Mucosa of rectum (tissue), 2 donors: ENCODE results near the gene TNFRSF11A.

ENCODE experiments used
- H3K27ac ChIP-seq, 2 donors: one replicate each; pipeline ENCODE4 v1.7.0; 2013; ENCODE audit warnings: inconsistent platforms in 2 of 2, low read depth in 2 of 2, low read length in 2 of 2
- H3K27me3 ChIP-seq, 2 donors: one replicate each; pipeline ENCODE4 v1.7.0; 2013; ENCODE audit warnings: low read length in 2 of 2; ENCODE audit not compliant: control insufficient read depth in 2 of 2, insufficient read depth in 2 of 2
- H3K36me3 ChIP-seq, 2 donors: one replicate each; pipeline ENCODE4 v1.7.0; 2013; ENCODE audit warnings: low read length in 2 of 2; ENCODE audit not compliant: control insufficient read depth in 2 of 2, insufficient read depth in 2 of 2
- H3K4me1 ChIP-seq, 2 donors: one replicate each; pipeline ENCODE4 v1.7.0; 2013; ENCODE audit warnings: low read length in 2 of 2, mild to moderate bottlenecking in 1 of 2; ENCODE audit not compliant: control insufficient read depth in 2 of 2, insufficient read depth in 2 of 2
- H3K4me3 ChIP-seq, 2 donors: one replicate each; pipeline ENCODE4 v1.7.0; 2013; ENCODE audit warnings: low read length in 2 of 2
- H3K9ac ChIP-seq, 2 donors: one replicate each; pipeline ENCODE4 v1.7.0; 2013; ENCODE audit warnings: low read length in 2 of 2, low read depth in 1 of 2, mild to moderate bottlenecking in 1 of 2
- H3K9me3 ChIP-seq, 2 donors: one replicate each; pipeline ENCODE4 v1.7.0; 2013; ENCODE audit warnings: low read length in 2 of 2; ENCODE audit not compliant: control insufficient read depth in 2 of 2
- donor health status: healthy.
- donor health status: Normal muscosa, but diverticular disease.

Gene TNFRSF11A

DNA sequence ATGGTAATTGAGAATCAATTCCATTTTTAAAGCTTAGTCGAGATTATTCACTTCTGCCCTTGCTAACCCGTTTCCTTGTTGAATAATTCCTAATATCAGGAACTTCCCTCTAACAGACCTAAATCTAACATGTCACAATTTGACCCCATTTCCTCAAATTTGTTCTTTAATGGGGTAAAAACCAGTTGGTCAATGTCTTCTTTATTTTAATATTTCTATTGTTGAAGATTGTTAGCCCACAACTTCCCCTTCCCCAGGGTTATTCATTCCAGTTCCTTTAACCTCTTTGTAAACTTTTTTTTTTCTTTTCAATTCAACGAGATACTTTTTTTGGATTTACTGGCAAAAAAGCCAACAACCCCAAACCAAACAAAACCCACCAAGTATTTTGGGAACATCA, 7.3 kb downstream of the TNFRSF11A start:
- peaks cover 6% of the 10 kb centered on the region in 2 donors for H3K27me3 ChIP-seq
- peaks cover 33 to 54% of the 10 kb centered on the region in 2 donors for H3K4me1 ChIP-seq
- H3K27ac ChIP-seq, result peak overlapping the region in 1 of 2 donors; percentile 2
- H3K9ac ChIP-seq, result no peak overlapping the region
- peaks cover 0 to 2% of the 10 kb centered on the region in 2 donors for H3K36me3 ChIP-seq
- no peak overlapping the region for H3K4me3 ChIP-seq
- no peaks in the 10 kb centered on the region for H3K9me3 ChIP-seq

DNA sequence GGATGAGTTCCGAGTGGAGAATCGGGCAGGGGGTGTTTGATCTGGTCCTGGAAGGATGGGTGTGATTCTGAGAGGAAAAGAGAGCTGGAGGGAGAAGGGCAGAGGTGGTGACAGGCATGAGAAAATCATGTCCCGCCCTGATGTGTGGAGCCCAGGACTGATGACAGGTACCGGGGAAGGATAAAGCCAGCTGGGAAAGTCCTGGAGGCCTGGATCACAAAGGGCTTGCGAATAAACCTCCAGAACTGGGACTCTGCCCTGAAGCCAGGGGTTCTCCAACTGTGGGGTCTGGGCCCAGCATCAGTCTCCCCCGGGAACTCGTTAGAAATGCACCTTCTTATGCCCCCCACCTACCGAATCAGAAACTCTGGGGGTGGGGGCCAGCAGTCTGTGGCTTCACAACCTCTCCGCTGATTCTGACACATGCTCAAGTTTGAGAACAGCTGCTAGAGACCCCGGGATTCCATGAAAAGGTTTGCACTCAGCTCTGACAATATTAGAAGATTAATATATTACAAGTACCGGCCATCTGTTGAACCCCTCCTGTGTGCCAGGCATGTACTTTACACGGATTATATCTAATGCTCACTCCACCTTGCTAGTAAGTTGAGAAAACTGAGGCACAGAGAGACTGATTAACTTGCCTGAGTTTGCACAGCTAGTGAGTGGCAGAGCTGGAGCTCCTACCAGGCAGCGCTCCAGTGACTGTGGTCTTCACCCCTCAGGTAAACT, 8.0 kb downstream of the TNFRSF11A start:
- Histone ChIP-seq H3K4me1 (peaks cover 33 to 48% of the 10 kb centered on the region in 2 donors), H3K9ac (no peak overlapping the region), H3K27ac (no peak overlapping the region), H3K9me3 (no peaks in the 10 kb centered on the region), H3K27me3 (peaks cover 5 to 6% of the 10 kb centered on the region in 2 donors), H3K36me3 (peaks cover 0 to 2% of the 10 kb centered on the region in 2 donors), H3K4me3 (no peak overlapping the region)

DNA sequence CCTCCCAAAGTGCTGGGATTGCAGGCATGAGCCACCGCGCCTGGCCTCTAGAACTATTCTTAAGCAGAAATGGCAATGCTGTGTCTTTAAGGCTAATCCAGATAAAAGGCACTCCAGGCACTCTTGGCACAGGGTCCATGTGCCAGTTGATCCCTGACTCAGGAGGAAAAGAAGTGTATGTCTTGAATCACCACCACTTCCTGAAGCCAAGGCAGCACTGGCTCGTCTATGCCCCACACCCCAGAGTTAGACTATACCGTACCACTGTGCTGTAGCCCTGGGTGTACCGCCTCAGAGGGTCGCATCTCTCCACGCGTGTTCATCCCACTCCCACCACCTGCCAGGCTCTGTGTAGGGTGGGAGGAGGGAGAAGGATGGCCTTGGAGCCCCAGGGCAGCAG, 9.0 kb downstream of the TNFRSF11A start:
- H3K27ac ChIP-seq, result peak overlapping the region; percentile 52 to 76
- H3K9ac ChIP-seq, result peak overlapping the region in 1 of 2 donors; percentile 7
- peaks cover 35 to 46% of the 10 kb centered on the region in 2 donors for H3K4me1 ChIP-seq
- H3K9me3 ChIP-seq, result no peaks in the 10 kb centered on the region
- H3K36me3 ChIP-seq, result peaks cover 0 to 2% of the 10 kb centered on the region in 2 donors
- peak overlapping the region in 1 of 2 donors; percentile 14 for H3K4me3 ChIP-seq
- H3K27me3 ChIP-seq, result peaks cover 5 to 6% of the 10 kb centered on the region in 2 donors

DNA sequence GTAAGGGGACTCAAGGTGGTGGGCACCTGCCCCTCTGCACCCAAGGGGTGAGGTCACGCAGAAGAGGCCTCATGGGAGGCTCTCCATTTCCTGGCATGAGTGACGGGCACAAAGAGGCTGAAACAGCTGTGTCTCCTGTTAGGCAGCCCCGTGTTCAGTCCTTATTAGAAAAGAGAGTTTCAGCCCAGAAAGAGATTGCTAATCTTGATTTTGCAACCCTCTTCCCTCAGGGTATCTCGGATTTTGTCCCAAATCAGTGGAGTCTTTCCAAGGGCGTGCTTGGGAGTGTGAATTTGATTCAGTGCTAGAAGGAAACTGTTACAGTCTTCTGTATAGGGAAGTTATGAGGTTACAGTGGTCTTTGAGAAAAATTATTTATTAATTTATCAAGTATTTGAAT, 10.4 kb downstream of the TNFRSF11A start:
- peaks cover 24 to 42% of the 10 kb centered on the region in 2 donors for H3K4me1 ChIP-seq
- H3K27ac ChIP-seq, result no peak overlapping the region
- no peaks in the 10 kb centered on the region for H3K9me3 ChIP-seq
- no peaks in the 10 kb centered on the region for H3K27me3 ChIP-seq
- H3K4me3 ChIP-seq, result no peak overlapping the region
- H3K9ac ChIP-seq, result no peak overlapping the region
- peaks cover 0 to 2% of the 10 kb centered on the region in 2 donors for H3K36me3 ChIP-seq

DNA sequence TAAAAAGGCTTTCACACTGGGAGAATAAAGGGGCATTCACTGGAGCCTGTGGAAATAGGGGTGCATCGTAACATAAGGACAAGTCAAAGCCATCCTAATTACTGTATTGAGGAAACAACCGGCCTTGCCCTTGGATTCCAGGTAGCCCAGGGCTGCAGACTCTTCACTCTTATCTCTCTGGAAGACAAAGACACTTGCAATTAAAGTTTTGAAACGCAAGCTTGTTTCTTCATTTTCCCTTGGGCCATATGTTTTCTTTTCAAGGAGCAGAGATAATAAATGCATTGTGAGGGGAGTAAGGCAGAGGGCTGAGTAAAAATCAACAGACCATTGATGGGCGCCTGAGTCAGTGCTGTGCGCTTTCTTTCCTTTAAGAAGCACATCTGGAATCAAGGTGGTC, 11.5 kb downstream of the TNFRSF11A start:
- H3K4me1 ChIP-seq, result peaks cover 21 to 32% of the 10 kb centered on the region in 2 donors
- H3K27ac ChIP-seq, result no peak overlapping the region
- H3K36me3 ChIP-seq, result peaks cover 0 to 2% of the 10 kb centered on the region in 2 donors
- no peak overlapping the region for H3K4me3 ChIP-seq
- H3K9me3 ChIP-seq, result no peaks in the 10 kb centered on the region
- H3K9ac ChIP-seq, result no peak overlapping the region
- H3K27me3 ChIP-seq, result no peaks in the 10 kb centered on the region

DNA sequence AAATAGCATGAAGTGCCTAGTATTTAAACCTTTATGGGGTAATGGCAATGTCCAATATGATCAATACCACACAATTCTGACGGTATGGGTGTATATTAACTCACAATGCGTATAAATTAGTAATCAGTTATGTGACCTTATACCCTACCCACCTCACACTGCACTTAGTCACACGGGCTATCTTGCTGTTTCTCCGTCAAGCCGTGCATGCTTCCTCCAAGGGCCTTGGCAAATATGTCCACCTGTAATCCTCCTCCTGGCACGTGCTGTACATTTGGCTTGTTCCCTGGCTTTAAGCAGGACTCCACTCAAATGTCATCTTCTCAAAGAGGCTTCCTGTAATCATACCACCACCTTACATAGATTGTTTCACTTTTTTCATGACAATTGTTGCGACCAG, 12.2 kb downstream of the TNFRSF11A start:
- no peak overlapping the region for H3K27ac ChIP-seq
- no peaks in the 10 kb centered on the region for H3K27me3 ChIP-seq
- H3K4me1 ChIP-seq, result peaks cover 21 to 28% of the 10 kb centered on the region in 2 donors
- no peak overlapping the region for H3K4me3 ChIP-seq
- H3K9ac ChIP-seq, result no peak overlapping the region
- no peaks in the 10 kb centered on the region for H3K9me3 ChIP-seq
- H3K36me3 ChIP-seq, result peaks cover 0 to 2% of the 10 kb centered on the region in 2 donors

DNA sequence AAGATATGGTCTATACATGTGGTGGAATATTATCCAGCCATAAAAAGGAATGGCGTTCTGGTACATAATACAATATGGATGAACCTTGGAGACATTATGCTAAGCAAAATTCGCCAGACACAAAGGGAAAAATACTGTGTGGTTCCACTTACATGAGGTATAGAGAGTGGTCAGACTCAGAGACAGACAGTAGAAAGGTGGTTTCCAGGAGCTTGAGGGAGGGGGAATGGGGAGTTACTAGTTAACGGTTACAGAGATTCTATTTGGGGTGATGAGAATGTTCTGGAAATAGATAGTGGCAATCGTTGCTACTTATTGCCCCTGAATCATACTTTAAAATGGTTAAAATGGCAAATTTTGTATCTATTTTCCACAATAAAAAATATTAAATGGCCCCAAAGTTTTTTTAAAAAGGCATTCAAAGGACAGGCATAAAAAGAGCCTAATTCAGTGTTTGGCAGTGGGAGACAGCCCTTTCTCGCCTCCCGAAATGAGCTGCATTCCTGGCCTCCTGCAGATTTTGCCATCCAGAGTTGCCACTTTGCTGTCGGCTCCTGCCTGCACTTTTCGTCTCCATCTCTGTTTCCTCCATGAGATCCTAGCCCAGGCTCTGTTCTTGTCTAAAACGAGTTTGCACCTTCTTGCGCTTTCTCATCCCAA, 13.5 kb downstream of the TNFRSF11A start:
- no peak overlapping the region for H3K4me3 ChIP-seq
- peaks cover 0 to 2% of the 10 kb centered on the region in 2 donors for H3K36me3 ChIP-seq
- peak overlapping the region in 1 of 2 donors; percentile 45 for H3K27ac ChIP-seq
- H3K9me3 ChIP-seq, result no peaks in the 10 kb centered on the region
- H3K9ac ChIP-seq, result no peak overlapping the region
- peaks cover 21 to 26% of the 10 kb centered on the region in 2 donors for H3K4me1 ChIP-seq
- H3K27me3 ChIP-seq, result no peaks in the 10 kb centered on the region

DNA sequence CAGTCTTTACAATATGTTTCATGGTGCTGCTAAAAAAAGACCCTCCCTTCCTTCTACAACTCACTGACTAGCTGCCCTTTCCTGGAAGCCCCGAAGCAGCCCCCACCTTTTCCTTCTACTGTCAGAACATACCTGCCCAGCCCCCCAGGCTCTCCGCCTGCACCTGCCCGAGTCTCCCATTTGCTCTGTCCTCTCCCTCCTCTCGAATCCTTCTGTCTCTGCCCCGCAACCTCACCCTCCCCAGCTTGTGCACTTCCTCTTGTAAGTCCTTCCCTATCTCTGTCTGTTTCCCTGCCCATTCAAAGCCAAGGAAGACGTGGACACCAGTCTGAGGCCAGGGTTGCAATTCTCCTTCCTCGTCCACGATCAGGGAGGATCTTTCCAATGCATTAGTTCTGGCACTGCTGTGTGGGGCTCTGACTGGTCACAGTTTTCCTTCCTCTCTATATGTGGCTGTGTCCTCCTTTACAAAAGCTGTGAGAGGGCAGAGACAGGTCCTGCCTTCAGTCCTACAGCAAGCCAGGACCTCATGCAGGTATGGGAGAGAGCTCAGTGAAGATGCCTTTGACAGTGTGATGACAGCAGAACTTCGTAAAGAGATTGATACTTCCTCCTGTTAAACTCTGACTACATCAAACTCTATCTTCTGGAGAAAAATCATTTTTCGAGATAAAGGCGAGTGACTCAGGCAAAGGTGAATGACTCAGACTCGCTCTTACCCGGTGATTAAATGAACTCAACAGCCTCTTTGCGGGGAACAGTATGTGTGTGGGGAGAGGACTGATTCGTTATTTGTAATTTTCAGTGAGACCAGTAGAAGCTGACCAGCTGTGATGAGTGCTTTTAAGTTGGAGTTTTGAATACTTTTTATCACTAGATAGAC, 14.2 kb downstream of the TNFRSF11A start:
- peak overlapping the region in 1 of 2 donors; percentile 23 for H3K9ac ChIP-seq
- peak overlapping the region; percentile 33 to 36 for H3K4me3 ChIP-seq
- H3K4me1 ChIP-seq, result peaks cover 17 to 18% of the 10 kb centered on the region in 2 donors
- no peaks in the 10 kb centered on the region for H3K27me3 ChIP-seq
- H3K36me3 ChIP-seq, result peaks cover 0 to 2% of the 10 kb centered on the region in 2 donors
- no peaks in the 10 kb centered on the region for H3K9me3 ChIP-seq
- H3K27ac ChIP-seq, result peak overlapping the region; percentile 36 to 45

DNA sequence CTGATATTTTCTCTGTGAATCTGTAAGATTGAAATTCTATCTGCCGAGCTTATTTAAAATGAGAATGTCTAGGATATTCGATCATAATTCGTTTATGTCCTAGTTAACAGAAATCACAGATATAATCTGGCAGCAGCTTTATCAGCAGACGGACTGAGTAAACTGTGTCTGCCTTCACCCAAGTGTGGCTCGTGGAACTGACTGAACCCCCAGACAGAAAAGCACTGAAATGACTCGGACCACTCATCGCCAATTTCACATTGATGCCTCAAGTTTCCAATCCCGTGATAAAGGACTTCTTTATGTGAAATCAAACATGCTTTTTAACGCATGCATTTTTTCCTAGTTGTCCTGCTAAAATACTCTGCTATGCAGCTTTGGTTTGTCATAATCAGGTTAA, 15.9 kb downstream of the TNFRSF11A start:
- H3K36me3 ChIP-seq, result no peaks in the 10 kb centered on the region
- H3K4me3 ChIP-seq, result no peak overlapping the region
- H3K4me1 ChIP-seq, result peaks cover 21 to 22% of the 10 kb centered on the region in 2 donors
- no peak overlapping the region for H3K27ac ChIP-seq
- H3K9ac ChIP-seq, result no peak overlapping the region
- no peaks in the 10 kb centered on the region for H3K9me3 ChIP-seq
- no peaks in the 10 kb centered on the region for H3K27me3 ChIP-seq
